IPS-NIHi11 (cell line): ENCODE data around the gene PIAS1.
A peak's percentile ranks its signal among the peaks of the same experiment; 100 is the strongest.
"Not testable (repeated sequence)": the region's sequence is repeated elsewhere in the genome, so short reads cannot be mapped to it uniquely, and the experiment has no call there.

Experiments used
- DNase-seq: peaks from one replicate; pipeline ENCODE4 v3.0.0; 2012; ENCODE audit warnings: mixed read lengths, low spot score

Gene PIAS1

GRCh38 chr15:68218847-68219798 is 165.0 kb downstream of the PIAS1 start:
- DNase-seq = no peak

GRCh38 chr15:68220489-68220888 is 166.4 kb downstream of the PIAS1 start:
- DNase-seq = no peak

GRCh38 chr15:68220967-68221366 is 166.9 kb downstream of the PIAS1 start:
- no peak for DNase-seq

GRCh38 chr15:68221530-68222431 is 167.7 kb downstream of the PIAS1 start:
- not testable (repeated sequence) for DNase-seq

GRCh38 chr15:68222432-68222743 is 168.3 kb downstream of the PIAS1 start:
- not testable (repeated sequence) for DNase-seq

GRCh38 chr15:68223171-68223570 is 169.1 kb downstream of the PIAS1 start:
- no peak for DNase-seq

GRCh38 chr15:68224108-68224507 is 170.0 kb downstream of the PIAS1 start:
- DNase-seq = no peak

- no peak for DNase-seq
Measured at GRCh38 chr15:68224546-68225250, 170.6 kb downstream of the PIAS1 start.

GRCh38 chr15:68225442-68225841 is 171.3 kb downstream of the PIAS1 start:
- not testable (repeated sequence) for DNase-seq

GRCh38 chr15:68227643-68228142 is 173.6 kb downstream of the PIAS1 start:
- DNase-seq = peak; percentile 3

- peak; percentile 5 for DNase-seq
Measured at GRCh38 chr15:68228143-68228970, 174.2 kb downstream of the PIAS1 start.

- no peak for DNase-seq
Measured at GRCh38 chr15:68228971-68229385, 174.9 kb downstream of the PIAS1 start.

GRCh38 chr15:68229386-68230156 is 175.5 kb downstream of the PIAS1 start, which contains the start of gene CLN6:
Gene CLN6, minus strand, starts transcription at chr15:68229728. Its CDS starts 144 bp downstream, at chr15:68229584.
- DNase-seq = peak; percentile 96

- no peak for DNase-seq
Measured at GRCh38 chr15:68230157-68231100, 176.3 kb downstream of the PIAS1 start.

- DNase-seq = no peak
Measured at GRCh38 chr15:68231102-68231818, 177.1 kb downstream of the PIAS1 start.

GRCh38 chr15:68232449-68232848 is 178.3 kb downstream of the PIAS1 start:
- no peak for DNase-seq

- no peak for DNase-seq
Measured at GRCh38 chr15:68232937-68233336, 178.8 kb downstream of the PIAS1 start.

GRCh38 chr15:68234060-68234459 is 179.9 kb downstream of the PIAS1 start:
- no peak for DNase-seq
